Prostate gland (tissue), 2 donors: ENCODE measurements around the gene WDR88.

ENCODE experiments used
- CTCF ChIP-seq, 4 experiments: fragments of 200-600 bp in 2 of 4; fragments of 450-650 bp in 2 of 4; sonication (generic) in 2 of 4; IDR thresholded peaks; 1 replicate in 3 of 4; 2 replicates in 1 of 4; pipeline ENCODE4 v1.5.1; 2016 to 2019; ENCODE audit warnings: antibody characterized with exemption in 4 of 4, mild to moderate bottlenecking in 2 of 4, moderate library complexity in 2 of 4
- POLR2A ChIP-seq: fragments of 450-650 bp; IDR thresholded peaks from one replicate; pipeline ENCODE4 v1.6.1; 2016; ENCODE audit warnings: antibody characterized with exemption, mild to moderate bottlenecking

- no peak for TF ChIP-seq CTCF (IDR thresholded peaks at IDR 0.05)
- TF ChIP-seq POLR2A = no peak
These were observed 14.4 kb upstream of the WDR88 start for GRCh38 chr19:33117501-33117900.
